Measurements from ENCODE around the gene ITFG1.

GRCh38 chr16:47465919-47466630, 5.2 kb upstream of the ITFG1 start:
- TF ChIP-seq CTCF (IDR thresholded peaks at IDR 0.05) (no peak), POLR2A (IDR thresholded peaks at IDR 0.05) (no peak)

Data from lower leg skin (tissue), 3 donors.